ENCODE data around the gene PPP1R27. TPM values are rescaled to one million over a fixed set of nuclear protein-coding genes. Genes with fewer than 3 reads are reported as not detected.

Gene PPP1R27
- total RNA-seq, 1 donor from 2014 or later, result not detected

GRCh38 chr17:81839301-81839700 is 4.5 kb upstream of the PPP1R27 start:
- Mint-ChIP-seq H3K4me3 (ENCODE audit: low read depth) (no peak overlapping the region), H3K27me3 (no peaks in the 10 kb centered on the region), H3K36me3 (ENCODE audit: insufficient read depth) (peaks cover 2% of the 10 kb centered on the region), H3K27ac (no peak overlapping the region), H3K9me3 (ENCODE audit: low read depth) (no peaks in the 10 kb centered on the region), H3K4me1 (ENCODE audit: low read depth) (no peaks in the 10 kb centered on the region)
- DNase-seq (ENCODE audit: low spot score, unreplicated experiment), result no peak
- TF ChIP-seq, protein P1, sequence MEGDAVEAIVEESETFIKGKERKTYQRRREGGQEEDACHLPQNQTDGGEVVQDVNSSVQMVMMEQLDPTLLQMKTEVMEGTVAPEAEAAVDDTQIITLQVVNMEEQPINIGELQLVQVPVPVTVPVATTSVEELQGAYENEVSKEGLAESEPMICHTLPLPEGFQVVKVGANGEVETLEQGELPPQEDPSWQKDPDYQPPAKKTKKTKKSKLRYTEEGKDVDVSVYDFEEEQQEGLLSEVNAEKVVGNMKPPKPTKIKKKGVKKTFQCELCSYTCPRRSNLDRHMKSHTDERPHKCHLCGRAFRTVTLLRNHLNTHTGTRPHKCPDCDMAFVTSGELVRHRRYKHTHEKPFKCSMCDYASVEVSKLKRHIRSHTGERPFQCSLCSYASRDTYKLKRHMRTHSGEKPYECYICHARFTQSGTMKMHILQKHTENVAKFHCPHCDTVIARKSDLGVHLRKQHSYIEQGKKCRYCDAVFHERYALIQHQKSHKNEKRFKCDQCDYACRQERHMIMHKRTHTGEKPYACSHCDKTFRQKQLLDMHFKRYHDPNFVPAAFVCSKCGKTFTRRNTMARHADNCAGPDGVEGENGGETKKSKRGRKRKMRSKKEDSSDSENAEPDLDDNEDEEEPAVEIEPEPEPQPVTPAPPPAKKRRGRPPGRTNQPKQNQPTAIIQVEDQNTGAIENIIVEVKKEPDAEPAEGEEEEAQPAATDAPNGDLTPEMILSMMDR (IDR thresholded peaks at IDR 0.05; ENCODE audit: unreplicated experiment), result no peak

DNA sequence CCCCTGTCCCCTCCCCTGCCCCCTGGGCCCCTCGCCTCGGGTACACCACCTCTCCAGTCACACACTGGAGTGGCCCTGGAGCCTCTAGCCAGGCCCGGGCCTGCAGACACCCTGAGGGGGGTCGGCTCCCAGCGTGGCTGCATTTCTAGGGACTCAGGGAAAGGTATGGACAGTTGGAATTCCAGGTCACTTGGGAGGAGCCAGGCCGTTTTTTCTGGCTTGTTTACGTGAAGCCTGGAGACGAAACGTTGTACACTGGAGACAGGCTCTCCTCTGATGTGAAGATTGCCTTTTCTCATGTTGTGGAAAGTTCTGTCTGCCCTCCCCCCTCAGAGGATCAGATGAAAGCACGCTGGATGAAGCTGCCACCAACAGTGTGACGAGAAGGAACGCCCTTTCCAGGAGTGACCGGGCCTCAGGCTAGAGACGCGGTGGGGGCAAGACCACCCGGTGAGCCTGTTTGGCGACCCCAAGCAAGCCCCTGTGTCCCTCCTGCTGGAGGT is 4.0 kb upstream of the PPP1R27 start:
- no peaks in the 10 kb centered on the region for H3K27me3 Mint-ChIP-seq
- H3K27ac Mint-ChIP-seq, result no peak overlapping the region
- H3K36me3 Mint-ChIP-seq (ENCODE audit: insufficient read depth), result peaks cover 1% of the 10 kb centered on the region
- no peaks in the 10 kb centered on the region for H3K9me3 Mint-ChIP-seq (ENCODE audit: low read depth)
- no peaks in the 10 kb centered on the region for H3K4me1 Mint-ChIP-seq (ENCODE audit: low read depth)
- DNase-seq (ENCODE audit: low spot score, unreplicated experiment), result no peak
- no peak overlapping the region for H3K4me3 Mint-ChIP-seq (ENCODE audit: low read depth)
- TF ChIP-seq, protein P1 (IDR thresholded peaks at IDR 0.05; ENCODE audit: unreplicated experiment), result no peak

GRCh38 chr17:81837641-81838040 is 2.8 kb upstream of the PPP1R27 start:
- H3K27ac Mint-ChIP-seq, result no peak overlapping the region
- peaks cover 2% of the 10 kb centered on the region for H3K4me1 Mint-ChIP-seq (ENCODE audit: low read depth)
- H3K4me3 Mint-ChIP-seq (ENCODE audit: low read depth), result no peak overlapping the region
- H3K36me3 Mint-ChIP-seq (ENCODE audit: insufficient read depth), result no peaks in the 10 kb centered on the region
- DNase-seq (ENCODE audit: low spot score, unreplicated experiment), result no peak
- no peaks in the 10 kb centered on the region for H3K9me3 Mint-ChIP-seq (ENCODE audit: low read depth)
- TF ChIP-seq, protein P1 (IDR thresholded peaks at IDR 0.05; ENCODE audit: unreplicated experiment), result no peak
- no peaks in the 10 kb centered on the region for H3K27me3 Mint-ChIP-seq

- H3K4me3 Mint-ChIP-seq (ENCODE audit: low read depth), result peak overlapping the region; percentile 80
- H3K27me3 Mint-ChIP-seq, result no peaks in the 10 kb centered on the region
- H3K9me3 Mint-ChIP-seq (ENCODE audit: low read depth), result no peaks in the 10 kb centered on the region
- no peaks in the 10 kb centered on the region for H3K36me3 Mint-ChIP-seq (ENCODE audit: insufficient read depth)
- DNase-seq (ENCODE audit: low spot score, unreplicated experiment), result no peak
- peak overlapping the region; percentile 96 for H3K27ac Mint-ChIP-seq
- TF ChIP-seq, protein P1 (IDR thresholded peaks at IDR 0.05; ENCODE audit: unreplicated experiment), result no peak
- peaks cover 10% of the 10 kb centered on the region for H3K4me1 Mint-ChIP-seq (ENCODE audit: low read depth)
Observed at GRCh38 chr17:81833921-81834830, 674 bp downstream of the PPP1R27 start.

- H3K36me3 Mint-ChIP-seq (ENCODE audit: insufficient read depth), result no peaks in the 10 kb centered on the region
- H3K27ac Mint-ChIP-seq, result peak within 1 kb of the TSS; percentile 96
- H3K4me1 Mint-ChIP-seq (ENCODE audit: low read depth), result peaks cover 12% of the 10 kb centered on the region
- peak; percentile 94 for DNase-seq (ENCODE audit: low spot score, unreplicated experiment)
- H3K4me3 Mint-ChIP-seq (ENCODE audit: low read depth), result peak within 1 kb of the TSS; percentile 88
- H3K9me3 Mint-ChIP-seq (ENCODE audit: low read depth), result no peaks in the 10 kb centered on the region
- TF ChIP-seq, protein P1 (IDR thresholded peaks at IDR 0.05; ENCODE audit: unreplicated experiment), result no peak
- H3K27me3 Mint-ChIP-seq, result no peaks in the 10 kb centered on the region
Observed at GRCh38 chr17:81833160-81833920, 1.5 kb downstream of the PPP1R27 start, which contains the start of gene MCRIP1. Gene MCRIP1, minus strand, starts transcription at chr17:81833291. Its CDS starts 8,785 bp downstream, at chr17:81824506.
